GM10266 (cell line): ENCODE measurements around the gene MTHFD1L.
A peak's percentile ranks its signal among the peaks of the same experiment; 100 is the strongest.

Source experiments
- DNase-seq: peaks from one replicate; pipeline ENCODE4 v3.0.0; 2012; ENCODE audit errors: extremely low spot score
- CTCF ChIP-seq: IDR thresholded peaks from 2 replicates; pipeline ENCODE4 v1.5.1; 2012; ENCODE audit warnings: mild to moderate bottlenecking, low read depth; ENCODE audit not compliant: control insufficient read depth, insufficient read depth; ENCODE audit errors: missing control alignments

The MTHFD1L gene

GRCh38 chr6:150977281-150977680 lies 111.8 kb downstream of the MTHFD1L start:
- DNase-seq, result no peak
- TF ChIP-seq CTCF, result no peak

- TF ChIP-seq CTCF, result no peak
- no peak for DNase-seq
Measured at GRCh38 chr6:150978624-150979023, 113.1 kb downstream of the MTHFD1L start.

- no peak for DNase-seq
- TF ChIP-seq CTCF, result no peak
Measured at GRCh38 chr6:150979826-150980350, 114.4 kb downstream of the MTHFD1L start.

DNA sequence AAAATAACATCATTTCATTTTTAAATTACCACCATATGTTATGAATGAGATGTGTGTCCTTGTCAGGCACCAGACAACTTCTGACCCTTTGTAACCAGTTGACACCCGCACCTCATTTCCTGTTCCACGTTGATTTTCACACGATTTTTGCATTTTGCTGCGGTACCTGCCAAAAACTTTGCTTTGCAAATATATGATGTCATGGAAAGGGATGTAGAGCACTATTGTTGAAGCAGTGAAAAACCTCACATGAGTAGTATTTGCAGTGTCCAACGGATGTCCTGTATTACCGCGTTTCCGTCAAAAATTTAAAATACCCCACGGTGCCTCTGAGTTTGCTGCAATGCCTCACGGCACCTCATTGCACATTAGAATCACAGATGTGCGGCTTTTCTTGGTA lies 115.6 kb downstream of the MTHFD1L start:
- DNase-seq, result peak; percentile 57
- no peak for TF ChIP-seq CTCF

GRCh38 chr6:150981669-150982068 lies 116.2 kb downstream of the MTHFD1L start:
- DNase-seq, result no peak
- TF ChIP-seq CTCF, result no peak

- no peak for TF ChIP-seq CTCF
- no peak for DNase-seq
Measured at GRCh38 chr6:150987371-150987828, 121.9 kb downstream of the MTHFD1L start.

- TF ChIP-seq CTCF, result no peak
- no peak for DNase-seq
Measured at GRCh38 chr6:150987855-150988464, 122.5 kb downstream of the MTHFD1L start.
